ENCODE data around the gene ODAD4. TPM values are rescaled to one million over a fixed set of nuclear protein-coding genes. Genes with fewer than 3 reads are reported as not detected.
A peak's percentile ranks its signal among the peaks of the same experiment; 100 is the strongest.

The ODAD4 gene, protein sequence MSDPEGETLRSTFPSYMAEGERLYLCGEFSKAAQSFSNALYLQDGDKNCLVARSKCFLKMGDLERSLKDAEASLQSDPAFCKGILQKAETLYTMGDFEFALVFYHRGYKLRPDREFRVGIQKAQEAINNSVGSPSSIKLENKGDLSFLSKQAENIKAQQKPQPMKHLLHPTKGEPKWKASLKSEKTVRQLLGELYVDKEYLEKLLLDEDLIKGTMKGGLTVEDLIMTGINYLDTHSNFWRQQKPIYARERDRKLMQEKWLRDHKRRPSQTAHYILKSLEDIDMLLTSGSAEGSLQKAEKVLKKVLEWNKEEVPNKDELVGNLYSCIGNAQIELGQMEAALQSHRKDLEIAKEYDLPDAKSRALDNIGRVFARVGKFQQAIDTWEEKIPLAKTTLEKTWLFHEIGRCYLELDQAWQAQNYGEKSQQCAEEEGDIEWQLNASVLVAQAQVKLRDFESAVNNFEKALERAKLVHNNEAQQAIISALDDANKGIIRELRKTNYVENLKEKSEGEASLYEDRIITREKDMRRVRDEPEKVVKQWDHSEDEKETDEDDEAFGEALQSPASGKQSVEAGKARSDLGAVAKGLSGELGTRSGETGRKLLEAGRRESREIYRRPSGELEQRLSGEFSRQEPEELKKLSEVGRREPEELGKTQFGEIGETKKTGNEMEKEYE
- 1.1 and 1.6 TPM in 2 replicates for polyA plus RNA-seq (2012; rRNA removed)
- 1.2 and 1.3 TPM in 2 replicates for polyA plus RNA-seq (2012; cell fraction: cytosol; rRNA removed)
- polyA plus RNA-seq (2012; cell fraction: nucleus; rRNA removed): 5.3 and 5.7 TPM in 2 replicates

DNA sequence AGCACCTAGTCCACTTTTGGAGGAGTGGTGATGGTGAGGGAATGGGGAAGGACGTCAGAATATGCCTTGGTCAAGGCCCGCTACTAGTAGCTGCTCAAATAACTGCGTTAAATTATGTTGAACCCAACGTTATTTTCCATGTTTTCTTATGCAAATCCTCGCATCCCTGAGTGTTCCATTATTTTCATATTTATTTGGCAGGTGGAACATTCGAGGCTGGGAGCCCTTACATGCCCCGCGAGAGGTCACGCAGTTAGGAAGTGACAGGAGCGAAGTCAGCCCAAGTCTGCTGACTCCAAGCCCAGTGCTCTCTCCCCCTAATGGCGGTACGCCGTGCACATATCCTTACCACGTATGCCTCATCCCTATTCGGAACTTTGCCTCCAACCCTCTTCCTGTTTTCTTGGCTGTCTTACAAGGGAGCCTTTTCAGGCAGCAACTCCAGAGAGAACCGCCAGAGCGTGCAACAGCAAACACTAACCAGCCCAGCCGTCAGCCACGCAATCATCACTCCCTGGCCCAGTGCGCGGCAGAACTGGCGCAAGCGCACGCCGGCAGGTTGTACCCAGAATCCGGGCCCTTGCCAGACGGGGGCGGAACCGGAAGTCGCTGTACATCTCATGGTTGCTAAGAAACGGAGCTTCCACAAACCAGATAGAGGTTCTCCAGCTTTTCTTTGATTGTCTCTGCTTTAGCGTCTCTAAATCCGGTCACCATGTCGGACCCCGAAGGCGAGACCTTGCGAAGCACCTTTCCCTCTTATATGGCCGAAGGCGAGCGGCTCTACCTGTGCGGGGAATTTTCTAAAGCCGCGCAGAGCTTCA lies at the start of gene ODAD4:
TSS of gene ODAD4 (plus strand) at position 609 of the 824 bp plus-strand sequence. CDS start at position 716, 107 bp downstream.
- peak within 1 kb of the TSS; percentile 95 for H2AFZ ChIP-seq (ENCODE audit: low read depth)
- POLR2A ChIA-PET: interaction anchor here (0.6 to 1.7 kb wide), 10 partner anchors 9 to 241 kb away, joined by 3 to 21 read pairs (median 5); partner anchors contain the start of genes ACLY, DNAJC7 and KLHL11
- CTCF ChIA-PET: interaction anchor here (0.7 to 1.6 kb wide), 7 partner anchors 9 to 193 kb away, joined by 3 to 4 read pairs (median 3); no protein-coding TSS in a partner anchor
- H3K27me3 ChIP-seq (ENCODE audit: insufficient read depth): no peaks in the 10 kb centered on the region
- H3K9ac ChIP-seq: peak within 1 kb of the TSS; percentile 66
- H4K20me1 ChIP-seq (ENCODE audit: insufficient read depth): no peaks in the 10 kb centered on the region
- H3K36me3 ChIP-seq (replicated peaks in 1 of 2; ENCODE audit: control insufficient read depth in 1 of 2, insufficient read depth in 2 of 2, low read length in 1 of 2): peaks cover 0 to under 1% of the 10 kb centered on the region in 2 experiments
- no peaks in the 10 kb centered on the region for H3K9me3 ChIP-seq
- H3K9me2 ChIP-seq: no peaks in the 10 kb centered on the region
- H3K27ac ChIP-seq (ENCODE audit: low read depth in 2 of 2, low read length in 1 of 2): peak within 1 kb of the TSS; percentile 81 to 83
- peak within 1 kb of the TSS; percentile 61 to 70 for H3K4me3 ChIP-seq (ENCODE audit: low read depth in 2 of 2, low read length in 1 of 2)
- H3F3A ChIP-seq (replicated peaks; ENCODE audit: insufficient read depth): peaks cover 6% of the 10 kb centered on the region
- H3K4me1 ChIP-seq (ENCODE audit: control insufficient read depth in 1 of 2, insufficient read depth in 2 of 2, low read depth in 1 of 2, low read length in 1 of 2): peaks cover 0 to 10% of the 10 kb centered on the region in 2 experiments; a peak in 3 of 4 replicates
- peaks cover 4% of the 10 kb centered on the region for H3K79me2 ChIP-seq (ENCODE audit: insufficient read depth)
- DNase-seq: peak; percentile 95
- WGBS (ENCODE audit: low lambda C conversion rate): 2% methylated on average over 31 of the region's 43 CpGs
- peak within 1 kb of the TSS; percentile 78 for H3K4me2 ChIP-seq
- TF ChIP-seq TCF12 (IDR thresholded peaks at IDR 0.05) (peak; percentile 33; the same call in 1 of the 2 replicates), RCOR1 (IDR thresholded peaks at IDR 0.05; ENCODE audit: low read length) (no peak), MXI1 (IDR thresholded peaks at IDR 0.05; ENCODE audit: low read depth, low read length) (peak; percentile 85), NRF1 (IDR thresholded peaks at IDR 0.05; ENCODE audit: low read depth, low read length) (peak; percentile 98), EZH2phosphoT487 (IDR thresholded peaks at IDR 0.05; ENCODE audit: borderline replicate concordance, low read depth) (no peak), SMC3 (IDR thresholded peaks at IDR 0.05; ENCODE audit: low read depth, low read length) (peak; percentile 37; the same call in 1 of the 2 replicates), RXRA (IDR thresholded peaks at IDR 0.05; ENCODE audit: borderline replicate concordance, low read depth) (no peak), NFIC (IDR thresholded peaks at IDR 0.05; ENCODE audit: borderline replicate concordance) (peak; percentile 53; the same call in 1 of the 2 replicates), TEAD4 (IDR thresholded peaks at IDR 0.05; ENCODE audit: borderline replicate concordance, insufficient read depth) (no peak), GATA2 (CRISPR knock-in tag; IDR thresholded peaks at IDR 0.05) (no peak), RFX5 (IDR thresholded peaks at IDR 0.05; ENCODE audit: low read length) (0 out of 2 replicates have a peak, but pooled peaks have one; percentile 9), GABPA (IDR thresholded peaks at IDR 0.05; ENCODE audit: low read depth) (peak; percentile 74), RAD21 (IDR thresholded peaks at IDR 0.05; ENCODE audit: low read length) (peak; percentile 56), MEF2A (IDR thresholded peaks at IDR 0.05; ENCODE audit: borderline replicate concordance, low read depth) (no peak), EP300 (IDR thresholded peaks at IDR 0.05; ENCODE audit: borderline replicate concordance in 1 of 2, low read depth in 1 of 2, low read length in 1 of 2) (no peak; a peak in 1 of 4 replicates), POLR2AphosphoS5 (IDR thresholded peaks at IDR 0.05; ENCODE audit: low read depth, low read length) (peak; percentile 92), TAF1 (IDR thresholded peaks at IDR 0.05; ENCODE audit: borderline replicate concordance, low read depth, low read length) (peak; percentile 59; the same call in 1 of the 2 replicates)
- TF ChIP-seq, protein P1, sequence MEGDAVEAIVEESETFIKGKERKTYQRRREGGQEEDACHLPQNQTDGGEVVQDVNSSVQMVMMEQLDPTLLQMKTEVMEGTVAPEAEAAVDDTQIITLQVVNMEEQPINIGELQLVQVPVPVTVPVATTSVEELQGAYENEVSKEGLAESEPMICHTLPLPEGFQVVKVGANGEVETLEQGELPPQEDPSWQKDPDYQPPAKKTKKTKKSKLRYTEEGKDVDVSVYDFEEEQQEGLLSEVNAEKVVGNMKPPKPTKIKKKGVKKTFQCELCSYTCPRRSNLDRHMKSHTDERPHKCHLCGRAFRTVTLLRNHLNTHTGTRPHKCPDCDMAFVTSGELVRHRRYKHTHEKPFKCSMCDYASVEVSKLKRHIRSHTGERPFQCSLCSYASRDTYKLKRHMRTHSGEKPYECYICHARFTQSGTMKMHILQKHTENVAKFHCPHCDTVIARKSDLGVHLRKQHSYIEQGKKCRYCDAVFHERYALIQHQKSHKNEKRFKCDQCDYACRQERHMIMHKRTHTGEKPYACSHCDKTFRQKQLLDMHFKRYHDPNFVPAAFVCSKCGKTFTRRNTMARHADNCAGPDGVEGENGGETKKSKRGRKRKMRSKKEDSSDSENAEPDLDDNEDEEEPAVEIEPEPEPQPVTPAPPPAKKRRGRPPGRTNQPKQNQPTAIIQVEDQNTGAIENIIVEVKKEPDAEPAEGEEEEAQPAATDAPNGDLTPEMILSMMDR (IDR thresholded peaks at IDR 0.05): peak; percentile 53
- TF ChIP-seq, protein P2, sequence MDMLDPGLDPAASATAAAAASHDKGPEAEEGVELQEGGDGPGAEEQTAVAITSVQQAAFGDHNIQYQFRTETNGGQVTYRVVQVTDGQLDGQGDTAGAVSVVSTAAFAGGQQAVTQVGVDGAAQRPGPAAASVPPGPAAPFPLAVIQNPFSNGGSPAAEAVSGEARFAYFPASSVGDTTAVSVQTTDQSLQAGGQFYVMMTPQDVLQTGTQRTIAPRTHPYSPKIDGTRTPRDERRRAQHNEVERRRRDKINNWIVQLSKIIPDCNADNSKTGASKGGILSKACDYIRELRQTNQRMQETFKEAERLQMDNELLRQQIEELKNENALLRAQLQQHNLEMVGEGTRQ (IDR thresholded peaks at IDR 0.05; ENCODE audit: borderline replicate concordance, low read depth, low read length): no peak
- TF ChIP-seq, protein P3, sequence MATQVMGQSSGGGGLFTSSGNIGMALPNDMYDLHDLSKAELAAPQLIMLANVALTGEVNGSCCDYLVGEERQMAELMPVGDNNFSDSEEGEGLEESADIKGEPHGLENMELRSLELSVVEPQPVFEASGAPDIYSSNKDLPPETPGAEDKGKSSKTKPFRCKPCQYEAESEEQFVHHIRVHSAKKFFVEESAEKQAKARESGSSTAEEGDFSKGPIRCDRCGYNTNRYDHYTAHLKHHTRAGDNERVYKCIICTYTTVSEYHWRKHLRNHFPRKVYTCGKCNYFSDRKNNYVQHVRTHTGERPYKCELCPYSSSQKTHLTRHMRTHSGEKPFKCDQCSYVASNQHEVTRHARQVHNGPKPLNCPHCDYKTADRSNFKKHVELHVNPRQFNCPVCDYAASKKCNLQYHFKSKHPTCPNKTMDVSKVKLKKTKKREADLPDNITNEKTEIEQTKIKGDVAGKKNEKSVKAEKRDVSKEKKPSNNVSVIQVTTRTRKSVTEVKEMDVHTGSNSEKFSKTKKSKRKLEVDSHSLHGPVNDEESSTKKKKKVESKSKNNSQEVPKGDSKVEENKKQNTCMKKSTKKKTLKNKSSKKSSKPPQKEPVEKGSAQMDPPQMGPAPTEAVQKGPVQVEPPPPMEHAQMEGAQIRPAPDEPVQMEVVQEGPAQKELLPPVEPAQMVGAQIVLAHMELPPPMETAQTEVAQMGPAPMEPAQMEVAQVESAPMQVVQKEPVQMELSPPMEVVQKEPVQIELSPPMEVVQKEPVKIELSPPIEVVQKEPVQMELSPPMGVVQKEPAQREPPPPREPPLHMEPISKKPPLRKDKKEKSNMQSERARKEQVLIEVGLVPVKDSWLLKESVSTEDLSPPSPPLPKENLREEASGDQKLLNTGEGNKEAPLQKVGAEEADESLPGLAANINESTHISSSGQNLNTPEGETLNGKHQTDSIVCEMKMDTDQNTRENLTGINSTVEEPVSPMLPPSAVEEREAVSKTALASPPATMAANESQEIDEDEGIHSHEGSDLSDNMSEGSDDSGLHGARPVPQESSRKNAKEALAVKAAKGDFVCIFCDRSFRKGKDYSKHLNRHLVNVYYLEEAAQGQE (IDR thresholded peaks at IDR 0.05; ENCODE audit: low read depth, low read length): 0 out of 2 replicates have a peak, but pooled peaks have one; percentile 20
- TF ChIP-seq, protein P4, sequence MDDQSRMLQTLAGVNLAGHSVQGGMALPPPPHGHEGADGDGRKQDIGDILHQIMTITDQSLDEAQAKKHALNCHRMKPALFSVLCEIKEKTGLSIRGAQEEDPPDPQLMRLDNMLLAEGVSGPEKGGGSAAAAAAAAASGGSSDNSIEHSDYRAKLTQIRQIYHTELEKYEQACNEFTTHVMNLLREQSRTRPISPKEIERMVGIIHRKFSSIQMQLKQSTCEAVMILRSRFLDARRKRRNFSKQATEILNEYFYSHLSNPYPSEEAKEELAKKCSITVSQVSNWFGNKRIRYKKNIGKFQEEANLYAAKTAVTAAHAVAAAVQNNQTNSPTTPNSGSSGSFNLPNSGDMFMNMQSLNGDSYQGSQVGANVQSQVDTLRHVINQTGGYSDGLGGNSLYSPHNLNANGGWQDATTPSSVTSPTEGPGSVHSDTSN (IDR thresholded peaks at IDR 0.05): peak; percentile 32
